Spleen (tissue), 11 donors: Measurements from ENCODE around the gene DAB1. TPM values are rescaled to one million over a fixed set of nuclear protein-coding genes. Genes with fewer than 3 reads are reported as not detected.
"Not testable (repeated sequence)": the region's sequence is repeated elsewhere in the genome, so short reads cannot be mapped to it uniquely, and the experiment has no call there.

Source experiments
- DNase-seq: peaks from one replicate; pipeline ENCODE4 v3.0.0-alpha.2; 2020
- H3K27ac ChIP-seq, 8 donors: fragments of 200-600 bp; sonication (generic) in 7 of 8; 1 replicate in 4 of 8; 2 replicates in 4 of 8; pipeline versions ENCODE4 v1.5.0 to v1.8.0; 2016 to 2021; ENCODE audit warnings: inconsistent platforms in 4 of 8, mild to moderate bottlenecking in 4 of 8, moderate library complexity in 1 of 8
- H3K27me3 ChIP-seq, 7 donors: fragments of 200-600 bp; sonication (generic) in 6 of 7; replicated peaks in 1 of 7; 1 replicate in 4 of 7; 2 replicates in 3 of 7; pipeline versions ENCODE4 v1.5.0 to v1.8.0; 2016 to 2021; ENCODE audit warnings: inconsistent platforms in 3 of 7, mild to moderate bottlenecking in 1 of 7
- H3K36me3 ChIP-seq, 6 donors: fragments of 200-600 bp; sonication (generic) in 5 of 6; 1 replicate in 4 of 6; 2 replicates in 2 of 6; pipeline versions ENCODE4 v1.5.0 to v1.8.0; 2016 to 2021; ENCODE audit warnings: inconsistent platforms in 2 of 6
- H3K4me1 ChIP-seq, 6 donors: fragments of 200-600 bp; sonication (generic) in 5 of 6; 1 replicate in 3 of 6; 2 replicates in 3 of 6; pipeline versions ENCODE4 v1.5.0 to v1.8.0; 2016 to 2021; ENCODE audit warnings: inconsistent platforms in 3 of 6
- H3K4me3 ChIP-seq, 8 donors: fragments of 200-600 bp; sonication (generic) in 7 of 8; 1 replicate in 4 of 8; 2 replicates in 4 of 8; pipeline versions ENCODE4 v1.5.0 to v1.8.0; 2016 to 2021; ENCODE audit warnings: inconsistent platforms in 4 of 8, mild to moderate bottlenecking in 4 of 8, moderate library complexity in 2 of 8
- H3K9me3 ChIP-seq, 8 donors: fragments of 200-600 bp; sonication (generic) in 7 of 8; 1 replicate in 4 of 8; 2 replicates in 4 of 8; pipeline versions ENCODE4 v1.5.0 to v1.8.0; 2016 to 2021; ENCODE audit warnings: inconsistent platforms in 4 of 8
- POLR2A ChIP-seq, 3 donors: fragments of 450-650 bp; IDR thresholded peaks; one replicate each; pipeline ENCODE4 v1.5.1; 2017; ENCODE audit warnings: antibody characterized with exemption in 3 of 3, mild to moderate bottlenecking in 1 of 3
- POLR2AphosphoS5 ChIP-seq, 3 donors: sonication (generic); formaldehyde crosslinking; IDR thresholded peaks; one replicate each; pipeline ENCODE4 v1.5.1; 2017; ENCODE audit warnings: antibody characterized with exemption in 3 of 3
- WGBS, 5 donors: extraction: QIAGEN DNeasy Blood & Tissue Kit in 3 of 5; methylation state at CpG; one replicate each; pipeline versions ENCODE4 v1.1.5 to v1.1.7; 2013 to 2018; 5-methylcytosine and 5-hydroxymethylcytosine counted together
- intact Hi-C: fragments of 100-400 bp; cut with DNase I; formaldehyde crosslinking; loops from one replicate; pipeline ENCODE4 v1.15.0; 2023; ENCODE audit warnings: low total_unique reads
- polyA plus RNA-seq, 3 donors: library from polyadenylated mRNA; stranded (reverse); fragments of 200-250 nt; gene quantifications; one replicate each; pipeline ENCODE4 v1.2.1, GENCODE V29; 2013
- total RNA-seq, 7 donors: library from RNA; depleted of rRNA in 3 of 7; stranded (reverse); fragments of >200 nt in 3 of 7; fragmentation: NEBNext Ultra II Directional in 4 of 7; extraction: Animal tissue kit (Norgen Biotek cat#: 25700) in 4 of 7; gene quantifications; one replicate each; pipeline versions ENCODE4 v1.1.0 to v1.2.1, GENCODE V29; 2016 to 2021
- TF ChIP-seq, protein P1 (sequence below), 11 experiments: fragments of 200-600 bp in 7 of 11; fragments of 450-650 bp in 4 of 11; sonication (generic) in 4 of 11; IDR thresholded peaks in 8 of 11; conservative IDR thresholded peaks in 3 of 11; 1 replicate in 7 of 11; 2 replicates in 4 of 11; pipeline versions ENCODE4 v1.4.0 to v1.8.0; 2016 to 2021; ENCODE audit warnings: antibody characterized with exemption in 11 of 11, inconsistent platforms in 4 of 11, mild to moderate bottlenecking in 1 of 11
- donor health status: healthy with polysubstance abuse.
- donor health status: DM: no; HTN: no; CAD: no; lungs with moderate emphysema.
- donor health status: DM: no; HTN: no; CAD: no.
- donor health status: Bipolar disorder and iron deficiency.
- donor health status: healthy.
- donor health status: DM: no; HTN: no; CAD: no.
- donor health status: DM: yes; HTN: yes; CAD: no.

The DAB1 gene
- total and polyA plus RNA-seq, 10 donors: 0.03 to 0.70 (median 0.26) TPM; not detected in 1

- Histone ChIP-seq H3K4me1 (no peaks in the 10 kb centered on the region), H3K27me3 (no peaks in the 10 kb centered on the region), H3K4me3 (no peak overlapping the region), H3K9me3 (no peaks in the 10 kb centered on the region), H3K27ac (no peak overlapping the region), H3K36me3 (no peaks in the 10 kb centered on the region)
- DNase-seq: no peak
- intact Hi-C loops: no loop called here
- TF ChIP-seq, protein P1, sequence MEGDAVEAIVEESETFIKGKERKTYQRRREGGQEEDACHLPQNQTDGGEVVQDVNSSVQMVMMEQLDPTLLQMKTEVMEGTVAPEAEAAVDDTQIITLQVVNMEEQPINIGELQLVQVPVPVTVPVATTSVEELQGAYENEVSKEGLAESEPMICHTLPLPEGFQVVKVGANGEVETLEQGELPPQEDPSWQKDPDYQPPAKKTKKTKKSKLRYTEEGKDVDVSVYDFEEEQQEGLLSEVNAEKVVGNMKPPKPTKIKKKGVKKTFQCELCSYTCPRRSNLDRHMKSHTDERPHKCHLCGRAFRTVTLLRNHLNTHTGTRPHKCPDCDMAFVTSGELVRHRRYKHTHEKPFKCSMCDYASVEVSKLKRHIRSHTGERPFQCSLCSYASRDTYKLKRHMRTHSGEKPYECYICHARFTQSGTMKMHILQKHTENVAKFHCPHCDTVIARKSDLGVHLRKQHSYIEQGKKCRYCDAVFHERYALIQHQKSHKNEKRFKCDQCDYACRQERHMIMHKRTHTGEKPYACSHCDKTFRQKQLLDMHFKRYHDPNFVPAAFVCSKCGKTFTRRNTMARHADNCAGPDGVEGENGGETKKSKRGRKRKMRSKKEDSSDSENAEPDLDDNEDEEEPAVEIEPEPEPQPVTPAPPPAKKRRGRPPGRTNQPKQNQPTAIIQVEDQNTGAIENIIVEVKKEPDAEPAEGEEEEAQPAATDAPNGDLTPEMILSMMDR (IDR thresholded peaks at IDR 0.05 in 8 of 11, conservative IDR thresholded peaks at IDR 0.05 in 3 of 11): no peak
- no peak for TF ChIP-seq POLR2A (IDR thresholded peaks at IDR 0.05)
- TF ChIP-seq POLR2AphosphoS5 (IDR thresholded peaks at IDR 0.05): no peak
- 83 to 92% (median 87%) methylated on average over 6 of the region's 6 CpGs for WGBS, 5 donors
These were observed 335.2 kb downstream of the DAB1 start for GRCh38 chr1:57088653-57089052.

- intact Hi-C loops, DNase-seq, H3K27me3 ChIP-seq, H3K9me3 ChIP-seq, H3K36me3 ChIP-seq, H3K4me1 ChIP-seq, H3K4me3 ChIP-seq, H3K27ac ChIP-seq: not testable (repeated sequence)
- 75 to 100% (median 89%) methylated on average over 1 to 3 of the region's 3 CpGs for whole genome bisulfite sequencing, 5 donors
These were observed 336.2 kb downstream of the DAB1 start for GRCh38 chr1:57087660-57088059.

DNA sequence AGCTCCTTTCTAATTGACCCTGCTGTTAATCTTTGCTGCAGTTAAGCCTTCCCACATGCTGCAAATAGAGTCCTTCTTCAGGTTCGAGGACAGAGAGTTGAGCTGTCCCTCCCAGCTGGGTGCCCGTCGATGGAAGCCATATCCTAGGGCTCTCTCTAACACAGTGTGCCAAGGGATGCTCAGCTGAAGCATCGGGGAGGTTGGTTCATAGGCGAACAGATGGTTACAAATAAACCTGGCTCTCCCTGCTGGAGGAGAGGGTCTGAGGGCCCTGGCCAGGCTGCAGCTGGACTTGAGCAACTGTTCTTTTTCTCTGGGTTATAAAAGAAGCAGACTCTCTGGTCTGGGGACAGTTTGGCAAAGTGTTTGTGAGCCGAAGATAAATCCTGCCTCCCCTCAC, 337.7 kb downstream of the DAB1 start:
- Histone ChIP-seq H3K27ac (no peak overlapping the region), H3K4me3 (no peak overlapping the region), H3K27me3 (no peaks in the 10 kb centered on the region), H3K9me3 (no peaks in the 10 kb centered on the region), H3K4me1 (no peaks in the 10 kb centered on the region), H3K36me3 (no peaks in the 10 kb centered on the region)
- TF ChIP-seq, protein P1 (IDR thresholded peaks at IDR 0.05 in 8 of 11, conservative IDR thresholded peaks at IDR 0.05 in 3 of 11): no peak
- TF ChIP-seq POLR2AphosphoS5 (IDR thresholded peaks at IDR 0.05): no peak
- WGBS, 5 donors: 57 to 75% (median 62%) methylated on average over 5 to 6 of the region's 6 CpGs
- intact Hi-C loops: no loop called here
- no peak for DNase-seq

- Histone ChIP-seq H3K27ac (no peak overlapping the region), H3K4me1 (no peaks in the 10 kb centered on the region), H3K27me3 (no peaks in the 10 kb centered on the region), H3K36me3 (no peaks in the 10 kb centered on the region), H3K9me3 (no peaks in the 10 kb centered on the region), H3K4me3 (no peak overlapping the region)
- intact Hi-C loops: no loop called here
- no peak for DNase-seq
- WGBS, 5 donors: 73 to 83% (median 79%) methylated on average over 2 of the region's 2 CpGs
- TF ChIP-seq POLR2A (IDR thresholded peaks at IDR 0.05): no peak
- TF ChIP-seq POLR2AphosphoS5 (IDR thresholded peaks at IDR 0.05): no peak
- TF ChIP-seq, protein P1 (IDR thresholded peaks at IDR 0.05 in 8 of 11, conservative IDR thresholded peaks at IDR 0.05 in 3 of 11): no peak
These were observed 339.2 kb downstream of the DAB1 start for GRCh38 chr1:57084701-57085100.
